Activated T-cell treated with anti-CD3 and anti-CD28 coated beads, Interleukin-2, amount 50 U/mL, for 72 hours (primary cell): Measurements from ENCODE around the gene SIRT2. TPM values are rescaled to one million over a fixed set of nuclear protein-coding genes. Genes with fewer than 3 reads are reported as not detected.
"Not testable (repeated sequence)": the region's sequence is repeated elsewhere in the genome, so short reads cannot be mapped to it uniquely, and the experiment has no call there.

Source experiments
- ATAC-seq, 2 donors: fragments of 150-1000 bp; cut with Tn5 transposase; replicated peaks in 1 of 2; 2 replicates each; pipeline ENCODE4 v1.10.0; 2021; ENCODE audit warnings: moderate library complexity in 2 of 2, mild to moderate bottlenecking in 1 of 2
- DNase-seq, 2 donors: peaks; one replicate each; pipeline ENCODE4 v3.0.0; 2021 to 2022; ENCODE audit warnings: mixed read lengths in 1 of 2
- H3K27ac Mint-ChIP-seq: one replicate; pipeline ENCODE4 v1.8.0; 2022; ENCODE audit warnings: mild to moderate bottlenecking, moderate library complexity, mixed read lengths
- H3K27me3 Mint-ChIP-seq: one replicate; pipeline ENCODE4 v1.8.0; 2022; ENCODE audit warnings: low read depth, mixed read lengths
- H3K36me3 Mint-ChIP-seq, 2 donors: one replicate each; pipeline ENCODE4 v1.8.0; 2022; ENCODE audit warnings: mixed read lengths in 2 of 2, mild to moderate bottlenecking in 1 of 2; ENCODE audit not compliant: insufficient read depth in 2 of 2
- H3K4me1 Mint-ChIP-seq: one replicate; pipeline ENCODE4 v1.8.0; 2022; ENCODE audit warnings: low read depth, mixed read lengths
- H3K4me3 Mint-ChIP-seq, 2 donors: one replicate each; pipeline ENCODE4 v1.8.0; 2022; ENCODE audit warnings: mild to moderate bottlenecking in 2 of 2, mixed read lengths in 2 of 2, moderate library complexity in 2 of 2
- H3K9me3 Mint-ChIP-seq, 2 donors: one replicate each; pipeline ENCODE4 v1.8.0; 2022; ENCODE audit warnings: mixed read lengths in 2 of 2
- total RNA-seq, 2 donors: library from RNA; stranded (reverse); gene quantifications; one replicate each; pipeline ENCODE4 v1.2.3, GENCODE V29; 2022

Gene SIRT2
- total RNA-seq, 2 donors from 2014 or later: 38.2 to 40.7 TPM

- ATAC-seq: no peak
- H3K4me1 Mint-ChIP-seq: peaks cover 40% of the 10 kb centered on the region
These were observed 36.9 kb downstream of the SIRT2 start for GRCh38 chr19:38862321-38863059.

GRCh38 chr19:38861368-38861767 lies 38.0 kb downstream of the SIRT2 start:
- H3K27me3 Mint-ChIP-seq: no peaks in the 10 kb centered on the region
- H3K4me3 Mint-ChIP-seq: no peak overlapping the region
- ATAC-seq (no peak), DNase-seq (no peak)
- peaks cover 45% of the 10 kb centered on the region for H3K4me1 Mint-ChIP-seq
- peaks cover 0 to 2% of the 10 kb centered on the region in 2 donors for H3K9me3 Mint-ChIP-seq
- H3K36me3 Mint-ChIP-seq: peaks cover 3 to 8% of the 10 kb centered on the region in 2 donors
- H3K27ac Mint-ChIP-seq: no peak overlapping the region

More at GRCh38 chr19:38862321-38863059, 36.9 kb downstream of the SIRT2 start:
- Mint-ChIP-seq H3K27me3 (no peaks in the 10 kb centered on the region), H3K27ac (no peak overlapping the region), H3K36me3 (peaks cover 3 to 6% of the 10 kb centered on the region in 2 donors), H3K9me3 (peaks cover 0 to 2% of the 10 kb centered on the region in 2 donors), H3K4me3 (no peak overlapping the region)
- no peak for DNase-seq

DNA sequence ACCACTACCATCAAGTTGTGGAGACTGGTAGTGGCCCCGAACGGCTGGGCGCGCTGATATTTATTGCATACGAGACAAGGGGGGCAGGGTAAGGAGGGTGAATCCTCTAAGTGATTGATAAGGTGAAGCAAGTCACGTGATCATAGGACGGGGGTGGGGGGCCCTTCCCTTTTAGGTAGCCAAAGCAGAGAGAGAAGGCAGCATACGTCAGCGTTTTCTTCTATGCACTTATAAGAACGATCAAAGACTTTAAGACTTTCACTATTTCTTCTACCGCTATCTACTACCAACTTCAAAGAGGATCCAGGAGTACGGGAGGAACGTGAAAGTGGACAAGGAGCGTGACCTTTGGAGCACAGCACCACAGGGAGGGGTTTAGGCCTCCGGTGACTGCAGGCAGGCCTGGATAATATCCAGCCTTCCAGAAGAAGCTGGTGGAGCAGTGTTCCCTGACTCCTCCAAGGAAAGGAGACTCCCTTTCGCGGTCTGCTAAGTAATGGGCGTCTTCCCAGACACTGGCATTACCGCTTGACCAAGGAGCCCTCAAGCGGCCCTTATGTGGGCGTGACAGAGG lies 39.7 kb downstream of the SIRT2 start:
- H3K4me1 Mint-ChIP-seq: peaks cover 28% of the 10 kb centered on the region
- H3K36me3 Mint-ChIP-seq, H3K27me3 Mint-ChIP-seq, H3K27ac Mint-ChIP-seq, H3K4me3 Mint-ChIP-seq, DNase-seq, ATAC-seq, H3K9me3 Mint-ChIP-seq: not testable (repeated sequence)

GRCh38 chr19:38856813-38857212 lies 42.6 kb downstream of the SIRT2 start:
- no peak for ATAC-seq
- Mint-ChIP-seq H3K27ac (peak overlapping the region; percentile 12), H3K4me1 (peaks cover 31% of the 10 kb centered on the region), H3K27me3 (no peaks in the 10 kb centered on the region), H3K4me3 (peak overlapping the region; percentile 52 to 69), H3K9me3 (no peaks in the 10 kb centered on the region), H3K36me3 (peaks cover 2 to 3% of the 10 kb centered on the region in 2 donors)
- DNase-seq: no peak

- H3K27me3 Mint-ChIP-seq, H3K27ac Mint-ChIP-seq, DNase-seq, H3K4me3 Mint-ChIP-seq, H3K36me3 Mint-ChIP-seq, ATAC-seq, H3K9me3 Mint-ChIP-seq: not testable (repeated sequence)
- H3K4me1 Mint-ChIP-seq: peaks cover 36% of the 10 kb centered on the region
These were observed 43.7 kb downstream of the SIRT2 start for GRCh38 chr19:38855751-38856150.

DNA sequence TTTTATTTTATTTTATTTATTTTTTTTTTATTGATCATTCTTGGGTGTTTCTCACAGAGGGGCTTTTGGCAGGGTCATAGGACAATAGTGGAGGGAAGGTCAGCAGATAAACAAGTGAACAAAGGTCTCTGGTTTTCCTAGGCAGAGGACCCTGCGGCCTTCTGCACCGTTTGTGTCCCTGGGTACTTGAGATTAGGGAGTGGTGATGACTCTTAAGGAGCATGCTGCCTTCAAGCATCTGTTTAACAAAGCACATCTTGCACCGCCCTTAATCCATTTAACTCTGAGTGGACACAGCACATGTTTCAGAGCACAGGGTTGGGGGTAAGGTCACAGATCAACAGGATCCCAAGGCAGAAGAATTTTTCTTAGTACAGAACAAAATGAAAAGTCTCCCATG lies 44.5 kb downstream of the SIRT2 start:
- not testable (repeated sequence) for ATAC-seq, H3K9me3 Mint-ChIP-seq, H3K4me3 Mint-ChIP-seq, H3K27me3 Mint-ChIP-seq, H3K27ac Mint-ChIP-seq, H3K36me3 Mint-ChIP-seq, DNase-seq
- H3K4me1 Mint-ChIP-seq: peaks cover 38% of the 10 kb centered on the region

- DNase-seq: no peak
- Mint-ChIP-seq H3K36me3 (peaks cover 10 to 16% of the 10 kb centered on the region in 2 donors), H3K27ac (peak overlapping the region; percentile 55), H3K4me1 (peaks cover 38% of the 10 kb centered on the region), H3K27me3 (no peaks in the 10 kb centered on the region), H3K4me3 (peak overlapping the region; percentile 82 to 89), H3K9me3 (no peaks in the 10 kb centered on the region)
- ATAC-seq: no peak
These were observed 46.2 kb downstream of the SIRT2 start for GRCh38 chr19:38853214-38853613.

DNA sequence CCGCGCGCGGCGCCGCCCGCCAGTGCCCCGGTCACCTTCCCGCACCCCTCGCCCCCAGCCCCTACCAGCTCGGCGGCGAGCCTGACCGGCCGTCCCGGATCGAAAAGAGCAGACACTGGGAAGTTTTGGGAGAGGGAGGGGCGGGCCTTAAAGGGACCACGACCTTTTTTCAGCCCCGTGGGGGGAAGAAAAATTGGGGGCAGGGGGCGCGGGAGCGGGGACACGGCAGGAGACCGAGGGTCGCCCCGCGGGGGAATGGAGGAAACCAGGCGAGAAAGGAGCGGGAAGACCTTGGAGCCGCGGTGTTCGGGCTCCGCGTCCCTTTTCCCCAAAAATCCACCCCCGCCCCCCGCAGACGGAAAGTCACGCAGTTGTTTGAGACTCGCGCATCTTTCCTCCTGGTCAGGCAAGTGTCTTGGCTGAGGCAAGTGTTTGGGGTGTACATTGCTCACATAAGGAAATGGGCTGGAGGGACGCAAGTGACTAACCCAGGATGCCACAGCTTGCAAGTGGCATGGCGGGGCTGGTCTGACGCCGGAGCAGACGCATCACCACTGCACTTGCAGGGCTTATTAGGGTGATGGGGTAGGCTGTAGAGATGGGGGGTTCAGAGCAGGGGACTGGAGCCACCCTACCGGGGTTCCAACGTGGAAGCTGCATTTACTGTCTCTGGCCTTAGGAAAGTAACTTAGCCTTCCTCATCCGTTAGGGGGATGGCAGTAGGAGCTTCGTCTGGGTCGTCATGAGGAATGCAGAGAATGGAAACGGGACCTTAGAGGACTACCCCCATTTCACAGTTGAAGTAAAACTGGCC lies 47.0 kb downstream of the SIRT2 start:
- peak in 1 of 2 donors; percentile 4 for ATAC-seq
- H3K4me3 Mint-ChIP-seq: peak overlapping the region; percentile 82 to 89
- H3K27ac Mint-ChIP-seq: peak overlapping the region; percentile 55
- no peaks in the 10 kb centered on the region for H3K9me3 Mint-ChIP-seq
- H3K36me3 Mint-ChIP-seq: peaks cover 13 to 21% of the 10 kb centered on the region in 2 donors
- DNase-seq: peak; percentile 69 to 81
- peaks cover 40% of the 10 kb centered on the region for H3K4me1 Mint-ChIP-seq
- no peaks in the 10 kb centered on the region for H3K27me3 Mint-ChIP-seq

DNA sequence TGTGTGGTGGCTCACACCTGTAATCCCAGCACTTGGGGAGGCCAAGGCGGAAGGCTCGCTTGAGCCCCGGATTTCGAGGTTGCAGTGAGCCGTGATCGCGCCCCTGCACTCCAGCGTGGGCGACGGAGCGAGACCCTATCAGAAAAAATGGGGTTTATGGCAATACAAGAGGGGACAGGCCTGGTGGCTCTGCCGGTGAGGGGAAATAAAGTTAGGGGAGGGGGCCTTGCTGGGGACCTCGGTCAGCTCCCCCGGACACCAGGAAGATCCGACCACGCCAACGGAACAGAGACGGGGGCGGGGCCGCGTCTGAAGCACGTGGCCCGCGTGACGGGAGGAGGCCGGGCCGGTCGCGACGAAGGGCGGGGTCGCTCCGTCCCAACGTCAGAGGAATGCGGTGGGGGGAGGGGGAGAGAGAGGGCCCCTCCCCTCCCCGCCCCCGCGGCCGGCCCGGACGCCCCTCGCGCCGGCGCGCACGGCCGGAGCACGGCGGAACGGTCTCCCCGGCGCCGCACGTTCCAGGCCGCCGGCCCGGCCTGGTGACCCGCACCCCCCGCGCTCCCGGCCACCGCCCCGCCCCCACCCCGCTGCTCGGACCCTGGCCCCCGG lies 47.7 kb downstream of the SIRT2 start:
- no peaks in the 10 kb centered on the region for H3K9me3 Mint-ChIP-seq
- peak overlapping the region; percentile 97 for H3K27ac Mint-ChIP-seq
- peaks cover 40% of the 10 kb centered on the region for H3K4me1 Mint-ChIP-seq
- H3K4me3 Mint-ChIP-seq: peak overlapping the region; percentile 85 to 97
- no peaks in the 10 kb centered on the region for H3K27me3 Mint-ChIP-seq
- ATAC-seq (peak; percentile 10 to 17), DNase-seq (peak; percentile 94 to 96)
- peaks cover 15 to 26% of the 10 kb centered on the region in 2 donors for H3K36me3 Mint-ChIP-seq

DNA sequence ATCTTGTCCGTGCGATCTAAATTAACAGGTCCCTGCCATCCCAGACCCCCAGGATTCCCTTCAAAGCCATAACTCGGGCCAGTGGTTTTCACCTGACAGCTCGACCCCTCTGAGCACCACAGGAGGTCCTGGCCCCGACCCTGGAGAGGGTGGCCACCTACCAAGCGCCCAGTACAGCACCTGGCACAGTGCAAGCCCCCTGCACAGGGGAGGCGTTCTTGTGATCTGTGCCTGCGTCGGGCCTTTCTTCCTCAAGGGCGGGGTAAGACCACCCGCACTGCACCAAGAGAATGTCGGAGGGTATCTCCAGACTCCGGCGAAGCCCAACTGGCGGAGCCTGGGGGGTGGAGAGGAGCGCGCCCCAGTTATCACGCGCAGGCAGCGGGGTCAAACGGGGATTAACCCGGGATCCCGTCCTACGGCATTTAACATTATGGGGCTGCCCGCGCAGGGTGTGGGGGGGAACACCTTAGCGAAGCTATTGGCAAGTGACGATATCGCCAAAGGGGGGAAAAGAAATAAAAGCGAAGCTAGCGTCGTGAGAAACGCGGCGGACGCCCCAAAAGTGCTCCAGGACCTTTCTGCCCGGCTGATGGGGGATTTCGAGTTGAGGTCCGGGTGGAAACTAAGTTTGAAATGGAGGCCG lies 48.3 kb downstream of the SIRT2 start:
- peak overlapping the region; percentile 85 to 97 for H3K4me3 Mint-ChIP-seq
- DNase-seq (peak; percentile 39 to 43), ATAC-seq (no peak)
- H3K27ac Mint-ChIP-seq: peak overlapping the region; percentile 97
- no peaks in the 10 kb centered on the region for H3K9me3 Mint-ChIP-seq
- no peaks in the 10 kb centered on the region for H3K27me3 Mint-ChIP-seq
- peaks cover 16 to 28% of the 10 kb centered on the region in 2 donors for H3K36me3 Mint-ChIP-seq
- H3K4me1 Mint-ChIP-seq: peaks cover 44% of the 10 kb centered on the region

DNA sequence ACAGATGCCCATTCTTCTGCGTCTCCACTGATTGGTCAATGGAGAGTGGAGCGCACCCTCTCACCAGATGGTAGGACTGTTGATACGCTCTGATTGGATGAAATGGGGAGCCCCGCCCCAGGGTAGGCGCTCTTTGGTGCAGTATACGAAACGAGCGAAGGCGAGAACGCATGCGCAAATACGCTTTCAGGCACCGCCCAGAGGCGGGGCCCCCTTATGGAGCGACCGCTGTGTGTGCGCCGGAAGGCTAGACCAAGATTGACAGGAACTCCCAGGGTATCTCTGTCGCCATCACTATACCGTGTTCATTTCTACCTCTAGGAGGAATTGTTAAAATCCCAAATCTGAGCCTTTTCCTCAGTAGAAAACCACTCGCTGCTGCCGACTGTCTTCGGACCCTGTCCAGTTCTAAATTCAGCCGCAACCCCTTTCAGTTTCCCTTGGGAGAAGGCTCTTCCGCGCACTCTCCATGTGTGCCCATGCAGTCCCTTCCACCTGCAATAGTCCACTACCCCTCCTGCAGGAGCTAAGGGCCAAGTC lies 48.9 kb downstream of the SIRT2 start:
- Mint-ChIP-seq H3K27ac (peak overlapping the region; percentile 97), H3K4me1 (peaks cover 50% of the 10 kb centered on the region), H3K4me3 (peak overlapping the region; percentile 85 to 97), H3K27me3 (no peaks in the 10 kb centered on the region), H3K36me3 (peaks cover 18 to 34% of the 10 kb centered on the region in 2 donors), H3K9me3 (no peaks in the 10 kb centered on the region)
- DNase-seq (peak in 1 of 2 donors; percentile 36), ATAC-seq (peak; percentile 80 to 81)

DNA sequence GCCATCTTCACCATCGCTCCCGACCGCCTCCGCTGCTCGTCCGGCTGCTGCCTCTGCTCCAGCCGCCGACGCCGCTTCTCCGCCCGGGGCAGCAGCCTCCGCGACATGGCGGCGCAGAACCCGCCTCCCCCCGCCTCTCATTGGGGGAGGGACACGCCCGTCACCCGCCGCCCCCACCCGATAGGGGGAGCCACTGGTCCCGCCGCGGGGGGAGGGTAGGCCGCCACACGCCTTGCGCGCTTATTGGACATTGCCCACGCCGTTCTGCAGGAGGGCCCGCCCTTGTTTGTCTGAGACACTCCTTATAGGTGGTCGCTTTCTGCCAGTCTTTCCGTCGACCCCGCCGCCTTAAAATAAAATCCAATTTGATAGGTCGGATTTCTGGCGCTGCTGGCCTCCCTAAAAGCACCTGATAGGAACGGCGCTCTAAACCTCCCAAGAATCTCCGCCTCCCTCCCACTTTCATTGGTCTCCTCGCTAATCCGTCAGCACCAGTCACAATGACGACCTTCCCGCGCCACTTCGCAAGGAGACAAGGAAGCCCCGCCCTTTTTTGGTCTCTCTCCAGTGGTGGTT lies 49.5 kb downstream of the SIRT2 start, which contains the start of gene HNRNPL:
Gene HNRNPL, minus strand, starts transcription at position 127 of the 576 bp plus-strand sequence. Its CDS starts 20 bp downstream, at position 107.
- H3K4me3 Mint-ChIP-seq: peak within 1 kb of the TSS; percentile 85 to 97
- ATAC-seq: peak; percentile 70 to 73
- DNase-seq: peak; percentile 99 to 100
- peaks cover 21 to 39% of the 10 kb centered on the region in 2 donors for H3K36me3 Mint-ChIP-seq
- peak within 1 kb of the TSS; percentile 99 for H3K27ac Mint-ChIP-seq
- H3K9me3 Mint-ChIP-seq: no peaks in the 10 kb centered on the region
- H3K27me3 Mint-ChIP-seq: no peaks in the 10 kb centered on the region
- peaks cover 56% of the 10 kb centered on the region for H3K4me1 Mint-ChIP-seq
